MM.1S (cell line): Measurements from ENCODE around the gene DSC1.

Experiments
- CTCF ChIP-seq: fragments of 300-600 bp; sonication (generic); IDR thresholded peaks from 2 replicates; pipeline ENCODE4 v1.5.1; 2016; ENCODE audit warnings: antibody characterized with exemption, low read length, mixed read lengths
- EZH2phosphoT487 ChIP-seq: fragments of 300-600 bp; sonication (generic); IDR thresholded peaks from 2 replicates; pipeline ENCODE4 v1.6.1; 2018; ENCODE audit warnings: antibody characterized with exemption, low read length

GRCh38 chr18:31102941-31103340, 59.7 kb downstream of the DSC1 start:
- TF ChIP-seq CTCF (no peak), EZH2phosphoT487 (no peak)
